ENCODE results near the gene RBBP6. TPM values are rescaled to one million over a fixed set of nuclear protein-coding genes. Genes with fewer than 3 reads are reported as not detected.
A peak's percentile ranks its signal among the peaks of the same experiment; 100 is the strongest.

The RBBP6 gene
- total and polyA plus RNA-seq, 9 of the 15 experiments (the other 6 are each of a cell fraction or from before 2014, with no cell fraction given) = 19.2 to 76.6 (median 42.7) TPM

GRCh38 chr16:24541233-24541933 lies 2.0 kb downstream of the RBBP6 start (continued):
- 0 out of 2 replicates have a peak, but pooled peaks have one; percentile 18 for TF ChIP-seq POLR2H (tag; IDR thresholded peaks at IDR 0.05; ENCODE audit: low read depth)
- TF ChIP-seq HDAC3 (IDR thresholded peaks at IDR 0.05; ENCODE audit: borderline replicate concordance, partially characterized antibody) = peak; percentile 9
- no peak for TF ChIP-seq NCOR1 (IDR thresholded peaks at IDR 0.05)
- TF ChIP-seq HBP1 (CRISPR knock-in tag; IDR thresholded peaks at IDR 0.05) = no peak
- no peak for TF ChIP-seq ZBTB17 (CRISPR knock-in tag; IDR thresholded peaks at IDR 0.05)
- TF ChIP-seq TCF3 (CRISPR knock-in tag; IDR thresholded peaks at IDR 0.05) = no peak

- no TSS peak for BruUV-seq (replicated peaks)
- no peak for FAIRE-seq
- H3K9me1 ChIP-seq (ENCODE audit: control insufficient read depth, insufficient read depth, low read length) = no peaks in the 10 kb centered on the region
- WGBS (ENCODE audit: insufficient coverage, low coverage, missing lambda C conversion rate) = 56% methylated on average over 2 of the region's 2 CpGs
- peaks cover 4 to 5% of the 10 kb centered on the region in 2 experiments; a peak in 2 of 5 replicates for H3K4me1 ChIP-seq (replicated peaks in 1 of 2; ENCODE audit: control insufficient read depth in 2 of 2, insufficient read depth in 2 of 2, low read length in 2 of 2)
- no peak overlapping the region for H3K9ac ChIP-seq (ENCODE audit: insufficient read depth in 1 of 2, low read depth in 2 of 2, low read length in 2 of 2)
- peaks cover 94% of the 10 kb centered on the region for H3K79me2 ChIP-seq (ENCODE audit: control insufficient read depth, insufficient read depth, low read length)
- H2AFZ ChIP-seq (ENCODE audit: low read depth, low read length) = no peak overlapping the region
- peaks cover 27% of the 10 kb centered on the region for H4K20me1 ChIP-seq (replicated peaks; ENCODE audit: control insufficient read depth, insufficient read depth, low read length)
- ChIA-PET POLR2A (interaction anchor here (1.1 to 1.3 kb wide), 2 partner anchors 10 to 20 kb away, joined by 3 to 4 read pairs; no protein-coding TSS in a partner anchor), CTCF (ENCODE audit: low intra/inter-chr PET ratio) (no interaction called here)
- intact Hi-C loops (cut with micrococcal nuclease) (no loop called here), in situ Hi-C loops (cut with MboI) (no loop called here)
- H3K27ac ChIP-seq (ENCODE audit: extremely low read depth, low read depth, low read length) = no peak overlapping the region
- no peaks in the 10 kb centered on the region for H3K27me3 ChIP-seq (ENCODE audit: control insufficient read depth in 2 of 2, insufficient read depth in 2 of 2, low read length in 2 of 2)
- no peak for DNase-seq (ENCODE audit: extremely low read depth in 1 of 4, low spot score in 3 of 4)
- no peaks in the 10 kb centered on the region for H3K9me3 ChIP-seq (replicated peaks; ENCODE audit: control insufficient read depth, insufficient read depth, low read depth, low read length)
- H3K4me2 ChIP-seq (ENCODE audit: insufficient read depth, low read length) = no peak overlapping the region
- H3K4me3 ChIP-seq = no peak overlapping the region; the same call in 1 of the 2 replicates
- H3K36me3 ChIP-seq (ENCODE audit: control insufficient read depth, insufficient read depth, low read length) = peaks cover 68% of the 10 kb centered on the region
- ATAC-seq = no peak
- no peak for TF ChIP-seq ASH1L (IDR thresholded peaks at IDR 0.05; ENCODE audit: borderline replicate concordance, low read depth, partially characterized antibody)
- TF ChIP-seq HNRNPH1 (optimal IDR thresholded peaks at IDR 0.05; ENCODE audit: low read depth, low read length) = no peak
- TF ChIP-seq, protein P1, sequence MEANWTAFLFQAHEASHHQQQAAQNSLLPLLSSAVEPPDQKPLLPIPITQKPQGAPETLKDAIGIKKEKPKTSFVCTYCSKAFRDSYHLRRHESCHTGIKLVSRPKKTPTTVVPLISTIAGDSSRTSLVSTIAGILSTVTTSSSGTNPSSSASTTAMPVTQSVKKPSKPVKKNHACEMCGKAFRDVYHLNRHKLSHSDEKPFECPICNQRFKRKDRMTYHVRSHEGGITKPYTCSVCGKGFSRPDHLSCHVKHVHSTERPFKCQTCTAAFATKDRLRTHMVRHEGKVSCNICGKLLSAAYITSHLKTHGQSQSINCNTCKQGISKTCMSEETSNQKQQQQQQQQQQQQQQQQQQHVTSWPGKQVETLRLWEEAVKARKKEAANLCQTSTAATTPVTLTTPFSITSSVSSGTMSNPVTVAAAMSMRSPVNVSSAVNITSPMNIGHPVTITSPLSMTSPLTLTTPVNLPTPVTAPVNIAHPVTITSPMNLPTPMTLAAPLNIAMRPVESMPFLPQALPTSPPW (CRISPR knock-in tag; IDR thresholded peaks at IDR 0.05) = no peak
- no peak for TF ChIP-seq RBFOX2 (IDR thresholded peaks at IDR 0.05; ENCODE audit: low read depth, low read length)
- no peak for TF ChIP-seq RBBP5 (IDR thresholded peaks at IDR 0.05; ENCODE audit: borderline replicate concordance, insufficient read depth, low read length, poor library complexity, severe bottlenecking)
- TF ChIP-seq, protein P2, sequence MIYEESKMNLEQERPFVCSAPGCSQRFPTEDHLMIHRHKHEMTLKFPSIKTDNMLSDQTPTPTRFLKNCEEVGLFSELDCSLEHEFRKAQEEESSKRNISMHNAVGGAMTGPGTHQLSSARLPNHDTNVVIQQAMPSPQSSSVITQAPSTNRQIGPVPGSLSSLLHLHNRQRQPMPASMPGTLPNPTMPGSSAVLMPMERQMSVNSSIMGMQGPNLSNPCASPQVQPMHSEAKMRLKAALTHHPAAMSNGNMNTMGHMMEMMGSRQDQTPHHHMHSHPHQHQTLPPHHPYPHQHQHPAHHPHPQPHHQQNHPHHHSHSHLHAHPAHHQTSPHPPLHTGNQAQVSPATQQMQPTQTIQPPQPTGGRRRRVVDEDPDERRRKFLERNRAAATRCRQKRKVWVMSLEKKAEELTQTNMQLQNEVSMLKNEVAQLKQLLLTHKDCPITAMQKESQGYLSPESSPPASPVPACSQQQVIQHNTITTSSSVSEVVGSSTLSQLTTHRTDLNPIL (CRISPR knock-in tag; IDR thresholded peaks at IDR 0.05) = no peak
- TF ChIP-seq TAF1 (IDR thresholded peaks at IDR 0.05; ENCODE audit: control insufficient read depth, extremely low read depth, insufficient read depth, low read length, severe bottlenecking) = no peak
- no peak for TF ChIP-seq DNMT1 (IDR thresholded peaks at IDR 0.05)
- TF ChIP-seq PURB (CRISPR knock-in tag; IDR thresholded peaks at IDR 0.05; ENCODE audit: low read depth) = no peak
Observed at GRCh38 chr16:24543949-24544348, 4.6 kb downstream of the RBBP6 start.
